AG04450 (cell line): Measurements from ENCODE around the gene KCNH4. TPM values are rescaled to one million over a fixed set of nuclear protein-coding genes. Genes with fewer than 3 reads are reported as not detected.
A peak's percentile ranks its signal among the peaks of the same experiment; 100 is the strongest.

Source experiments
- CTCF ChIA-PET: fragments of 300-600, 350-600 bp; formaldehyde crosslinking; extraction: SDS; loops from one replicate; lab custom pipeline; 2022; ENCODE audit warnings: antibody characterized with exemption, inconsistent platforms; lab: Charles Lee
- POLR2A ChIA-PET: fragments of 350-600 bp; formaldehyde crosslinking; extraction: SDS; loops from one replicate; lab custom pipeline; 2021; ENCODE audit warnings: antibody characterized with exemption, inconsistent platforms; lab: Yijun Ruan, JAX
- DNase-seq: peaks from one replicate; pipeline ENCODE4 v3.0.0-alpha.2; 2011; ENCODE audit warnings: low read depth, low spot score
- H3K27ac ChIP-seq: one replicate; pipeline ENCODE4 v1.5.1; 2012; ENCODE audit warnings: low read depth, low read length, control low read depth
- H3K27me3 ChIP-seq: one replicate; pipeline ENCODE4 v1.6.0; 2012; ENCODE audit warnings: low read length; ENCODE audit not compliant: control insufficient read depth, insufficient read depth
- H3K4me3 ChIP-seq: 2 replicates; pipeline ENCODE4 v1.5.1; 2011; ENCODE audit warnings: mild to moderate bottlenecking, low read depth, low read length, control low read depth
- H3K9me3 ChIP-seq: 2 replicates; pipeline ENCODE4 v1.5.1; 2012; ENCODE audit warnings: low read length; ENCODE audit not compliant: control insufficient read depth, insufficient read depth
- CTCF ChIP-seq: IDR thresholded peaks from 2 replicates; pipeline ENCODE4 v1.5.1; 2011; ENCODE audit warnings: low read depth, low read length, control low read depth, inconsistent platforms
- polyA plus RNA-seq: library from polyadenylated mRNA; depleted of rRNA; stranded (reverse); fragments of >200 nt; gene quantifications from 2 replicates; pipeline ENCODE4 v1.2.3, GENCODE V29; 2011

KCNH4 gene
- polyA plus RNA-seq, 1 experiment, result 0.01 TPM

GRCh38 chr17:42185621-42185930, 4.6 kb upstream of the KCNH4 start:
- TF ChIP-seq CTCF, result no peak
- Histone ChIP-seq H3K4me3 (no peak overlapping the region), H3K9me3 (peaks cover 4% of the 10 kb centered on the region; the same call in 1 of the 2 replicates), H3K27ac (no peak overlapping the region), H3K27me3 (peaks cover 16% of the 10 kb centered on the region)
- CTCF ChIA-PET, result interaction anchor here (0.5 kb wide), 1 partner anchor 278 kb away, joined by 3 read pairs; no protein-coding TSS in a partner anchor
- DNase-seq, result no peak
- POLR2A ChIA-PET, result no interaction called here

- CTCF ChIA-PET, result interaction anchor here (1.0 kb wide), 1 partner anchor 68 kb away, joined by 3 read pairs; no protein-coding TSS in a partner anchor
Observed at GRCh38 chr17:42184713-42185620, 4.0 kb upstream of the KCNH4 start, which contains the start of gene HCRT. HCRT (minus strand) TSS chr17:42185452; CDS start chr17:42185365, 87 bp downstream.

GRCh38 chr17:42183741-42184711, 3.1 kb upstream of the KCNH4 start:
- peaks cover 4% of the 10 kb centered on the region; the same call in 1 of the 2 replicates for H3K9me3 ChIP-seq
- no peak overlapping the region for H3K27ac ChIP-seq
- DNase-seq, result peak; percentile 21
- peak overlapping the region; percentile 63 for H3K4me3 ChIP-seq
- TF ChIP-seq CTCF, result peak; percentile 65
- H3K27me3 ChIP-seq, result peaks cover 30% of the 10 kb centered on the region
- POLR2A ChIA-PET, result no interaction called here
- CTCF ChIA-PET, result interaction anchor here (0.6 to 1.2 kb wide), 7 partner anchors 8 to 156 kb away, joined by 3 to 6 read pairs (median 3); no protein-coding TSS in a partner anchor

More at GRCh38 chr17:42184713-42185620, 4.0 kb upstream of the KCNH4 start, which contains the start of gene HCRT:
- Histone ChIP-seq H3K4me3 (peak within 1 kb of the TSS; percentile 34), H3K27me3 (peaks cover 23% of the 10 kb centered on the region), H3K9me3 (peaks cover 4% of the 10 kb centered on the region; the same call in 1 of the 2 replicates), H3K27ac (no peak within 1 kb of the TSS)
- POLR2A ChIA-PET, result no interaction called here
- DNase-seq, result no peak
- TF ChIP-seq CTCF, result no peak

GRCh38 chr17:42182927-42183734, 2.2 kb upstream of the KCNH4 start:
- H3K27ac ChIP-seq, result no peak overlapping the region
- H3K9me3 ChIP-seq, result peaks cover 4% of the 10 kb centered on the region; the same call in 1 of the 2 replicates
- peak overlapping the region; percentile 63 for H3K4me3 ChIP-seq
- H3K27me3 ChIP-seq, result peaks cover 32% of the 10 kb centered on the region
- POLR2A ChIA-PET, result interaction anchor here (0.6 kb wide), 1 partner anchor 70 kb away, joined by 3 read pairs; the partner anchor contains the start of gene DHX58
- DNase-seq, result peak; percentile 4
- CTCF ChIA-PET, result interaction anchor here (0.6 to 1.2 kb wide), 9 partner anchors 9 to 335 kb away, joined by 3 to 6 read pairs (median 3); partner anchors contain the start of genes CNP and NKIRAS2
- no peak for TF ChIP-seq CTCF
